Measurements from ENCODE around the gene BDKRB2.

Gene BDKRB2

GRCh38 chr14:96165493-96166436 lies 38.9 kb upstream of the BDKRB2 start:
- Histone ChIP-seq H3K4me2 (ENCODE audit: low read length) (no peak overlapping the region), H3K36me3 (ENCODE audit: insufficient read depth, low read length) (no peaks in the 10 kb centered on the region), H3K4me3 (ENCODE audit: low read length) (no peak overlapping the region), H3K4me1 (ENCODE audit: control insufficient read depth, insufficient read depth, low read length) (peaks cover 10% of the 10 kb centered on the region), H3K9me3 (replicated peaks; ENCODE audit: low read length) (no peaks in the 10 kb centered on the region), H3K9ac (ENCODE audit: low read depth, low read length) (no peak overlapping the region), H3K27me3 (ENCODE audit: control insufficient read depth, insufficient read depth, low read length) (peaks cover 33% of the 10 kb centered on the region)

GRCh38 chr14:96166461-96167223 lies 38.0 kb upstream of the BDKRB2 start:
- Histone ChIP-seq H3K4me2 (ENCODE audit: low read length) (no peak overlapping the region), H3K36me3 (ENCODE audit: insufficient read depth, low read length) (no peaks in the 10 kb centered on the region), H3K27me3 (ENCODE audit: control insufficient read depth, insufficient read depth, low read length) (peaks cover 42% of the 10 kb centered on the region), H3K9ac (ENCODE audit: low read depth, low read length) (no peak overlapping the region), H3K4me1 (ENCODE audit: control insufficient read depth, insufficient read depth, low read length) (peaks cover 10% of the 10 kb centered on the region), H3K9me3 (replicated peaks; ENCODE audit: low read length) (no peaks in the 10 kb centered on the region), H3K4me3 (ENCODE audit: low read length) (no peak overlapping the region)

GRCh38 chr14:96167224-96168148 lies 37.2 kb upstream of the BDKRB2 start:
- H3K9me3 ChIP-seq (replicated peaks; ENCODE audit: low read length), result no peaks in the 10 kb centered on the region
- H3K4me1 ChIP-seq (ENCODE audit: control insufficient read depth, insufficient read depth, low read length), result peaks cover 10% of the 10 kb centered on the region

GRCh38 chr14:96168581-96168980 lies 36.1 kb upstream of the BDKRB2 start:
- no peak overlapping the region for H3K9ac ChIP-seq (ENCODE audit: low read depth, low read length)
- no peak overlapping the region for H3K4me3 ChIP-seq (ENCODE audit: low read length)
- H3K4me1 ChIP-seq (ENCODE audit: control insufficient read depth, insufficient read depth, low read length), result peaks cover 10% of the 10 kb centered on the region
- H3K36me3 ChIP-seq (ENCODE audit: insufficient read depth, low read length), result no peaks in the 10 kb centered on the region
- peaks cover 34% of the 10 kb centered on the region for H3K27me3 ChIP-seq (ENCODE audit: control insufficient read depth, insufficient read depth, low read length)
- H3K4me2 ChIP-seq (ENCODE audit: low read length), result no peak overlapping the region
- H3K9me3 ChIP-seq (replicated peaks; ENCODE audit: low read length), result no peaks in the 10 kb centered on the region

More at GRCh38 chr14:96167224-96168148, 37.2 kb upstream of the BDKRB2 start:
- H3K4me2 ChIP-seq (ENCODE audit: low read length), result no peak overlapping the region
- H3K36me3 ChIP-seq (ENCODE audit: insufficient read depth, low read length), result no peaks in the 10 kb centered on the region
- no peak overlapping the region for H3K9ac ChIP-seq (ENCODE audit: low read depth, low read length)
- H3K4me3 ChIP-seq (ENCODE audit: low read length), result no peak overlapping the region
- peaks cover 42% of the 10 kb centered on the region for H3K27me3 ChIP-seq (ENCODE audit: control insufficient read depth, insufficient read depth, low read length)

GRCh38 chr14:96170961-96171592 lies 33.6 kb upstream of the BDKRB2 start:
- no peak overlapping the region for H3K4me2 ChIP-seq (ENCODE audit: low read length)
- H3K4me1 ChIP-seq (ENCODE audit: control insufficient read depth, insufficient read depth, low read length), result peaks cover 10% of the 10 kb centered on the region
- H3K4me3 ChIP-seq (ENCODE audit: low read length), result no peak overlapping the region
- H3K9me3 ChIP-seq (replicated peaks; ENCODE audit: low read length), result no peaks in the 10 kb centered on the region
- no peaks in the 10 kb centered on the region for H3K36me3 ChIP-seq (ENCODE audit: insufficient read depth, low read length)
- H3K27me3 ChIP-seq (ENCODE audit: control insufficient read depth, insufficient read depth, low read length), result peaks cover 52% of the 10 kb centered on the region
- no peak overlapping the region for H3K9ac ChIP-seq (ENCODE audit: low read depth, low read length)

GRCh38 chr14:96173636-96174475 lies 30.8 kb upstream of the BDKRB2 start:
- Histone ChIP-seq H3K4me1 (ENCODE audit: control insufficient read depth, insufficient read depth, low read length) (peaks cover 19% of the 10 kb centered on the region), H3K9me3 (replicated peaks; ENCODE audit: low read length) (no peaks in the 10 kb centered on the region), H3K27me3 (ENCODE audit: control insufficient read depth, insufficient read depth, low read length) (peaks cover 58% of the 10 kb centered on the region), H3K4me3 (ENCODE audit: low read length) (no peak overlapping the region), H3K4me2 (ENCODE audit: low read length) (no peak overlapping the region), H3K9ac (ENCODE audit: low read depth, low read length) (no peak overlapping the region), H3K36me3 (ENCODE audit: insufficient read depth, low read length) (no peaks in the 10 kb centered on the region)

- no peak overlapping the region for H3K9ac ChIP-seq (ENCODE audit: low read depth, low read length)
Measured at GRCh38 chr14:96176275-96176674, 28.4 kb upstream of the BDKRB2 start.

GRCh38 chr14:96176811-96177211 lies 27.8 kb upstream of the BDKRB2 start:
- Histone ChIP-seq H3K9me3 (replicated peaks; ENCODE audit: low read length) (no peaks in the 10 kb centered on the region), H3K4me1 (ENCODE audit: control insufficient read depth, insufficient read depth, low read length) (peaks cover 19% of the 10 kb centered on the region), H3K9ac (ENCODE audit: low read depth, low read length) (no peak overlapping the region), H3K27me3 (ENCODE audit: control insufficient read depth, insufficient read depth, low read length) (peaks cover 30% of the 10 kb centered on the region), H3K4me2 (ENCODE audit: low read length) (no peak overlapping the region), H3K36me3 (ENCODE audit: insufficient read depth, low read length) (no peaks in the 10 kb centered on the region), H3K4me3 (ENCODE audit: low read length) (no peak overlapping the region)

More at GRCh38 chr14:96176275-96176674, 28.4 kb upstream of the BDKRB2 start:
- no peak overlapping the region for H3K4me3 ChIP-seq (ENCODE audit: low read length)
- H3K4me1 ChIP-seq (ENCODE audit: control insufficient read depth, insufficient read depth, low read length), result peaks cover 19% of the 10 kb centered on the region
- no peaks in the 10 kb centered on the region for H3K9me3 ChIP-seq (replicated peaks; ENCODE audit: low read length)
- H3K27me3 ChIP-seq (ENCODE audit: control insufficient read depth, insufficient read depth, low read length), result peaks cover 34% of the 10 kb centered on the region
- H3K4me2 ChIP-seq (ENCODE audit: low read length), result no peak overlapping the region
- H3K36me3 ChIP-seq (ENCODE audit: insufficient read depth, low read length), result no peaks in the 10 kb centered on the region

GRCh38 chr14:96177766-96178375 lies 26.8 kb upstream of the BDKRB2 start:
- H3K36me3 ChIP-seq (ENCODE audit: insufficient read depth, low read length), result no peaks in the 10 kb centered on the region
- H3K4me1 ChIP-seq (ENCODE audit: control insufficient read depth, insufficient read depth, low read length), result peaks cover 19% of the 10 kb centered on the region
- no peaks in the 10 kb centered on the region for H3K9me3 ChIP-seq (replicated peaks; ENCODE audit: low read length)
- peaks cover 30% of the 10 kb centered on the region for H3K27me3 ChIP-seq (ENCODE audit: control insufficient read depth, insufficient read depth, low read length)
- no peak overlapping the region for H3K9ac ChIP-seq (ENCODE audit: low read depth, low read length)
- H3K4me2 ChIP-seq (ENCODE audit: low read length), result peak overlapping the region; percentile 24
- no peak overlapping the region for H3K4me3 ChIP-seq (ENCODE audit: low read length)

Data from skeletal muscle satellite cell (primary cell).